ENCODE data around the gene ZNF142.

ZNF142 gene

GRCh38 chr2:218648088-218648786 is 11.2 kb downstream of the ZNF142 start:
- peak in 36 of 58 donors; percentile 1 to 57 (median 14) for DNase-seq

- no peak for DNase-seq
Measured at GRCh38 chr2:218645126-218645525, 14.3 kb downstream of the ZNF142 start.

GRCh38 chr2:218644721-218645120 is 14.7 kb downstream of the ZNF142 start:
- no peak for DNase-seq

- no peak for DNase-seq
Measured at GRCh38 chr2:218643751-218644310, 15.6 kb downstream of the ZNF142 start.

GRCh38 chr2:218642786-218643185 is 16.6 kb downstream of the ZNF142 start:
- no peak for DNase-seq

- DNase-seq, result no peak
Measured at GRCh38 chr2:218642121-218642656, 17.2 kb downstream of the ZNF142 start.

- no peak for DNase-seq
Measured at GRCh38 chr2:218638372-218638771, 21.1 kb downstream of the ZNF142 start.

GRCh38 chr2:218635719-218636118 is 23.7 kb downstream of the ZNF142 start:
- no peak for DNase-seq

GRCh38 chr2:218631837-218632236 is 27.6 kb downstream of the ZNF142 start:
- DNase-seq, result no peak

GRCh38 chr2:218627939-218628338 is 31.5 kb downstream of the ZNF142 start:
- no peak for DNase-seq

- no peak for DNase-seq
Measured at GRCh38 chr2:218626369-218626768, 33.1 kb downstream of the ZNF142 start.

- DNase-seq, result no peak
Measured at GRCh38 chr2:218623366-218623705, 36.1 kb downstream of the ZNF142 start.

- no peak for DNase-seq
Measured at GRCh38 chr2:218622606-218623365, 36.6 kb downstream of the ZNF142 start.

GRCh38 chr2:218621007-218621406 is 38.4 kb downstream of the ZNF142 start:
- no peak for DNase-seq

GRCh38 chr2:218618102-218618860 is 41.1 kb downstream of the ZNF142 start:
- peak in 1 of 58 donors; percentile 3 for DNase-seq

GRCh38 chr2:218615868-218616315 is 43.5 kb downstream of the ZNF142 start:
- no peak for DNase-seq

- peak in 5 of 58 donors; percentile 3 to 24 (median 8) for DNase-seq
Measured at GRCh38 chr2:218607436-218608115, 51.8 kb downstream of the ZNF142 start, which contains the start of gene PLCD4. Gene PLCD4 (plus strand): TSS chr2:218607899. CDS start chr2:218615740, 7,841 bp downstream.

- DNase-seq, result peak in 4 of 58 donors; percentile 0 to 12 (median 7)
Measured at GRCh38 chr2:218605432-218605831, 54.0 kb downstream of the ZNF142 start.
